D341Med (cell line): ENCODE data around the gene ZFP36.

Experiments
- DNase-seq: peaks from one replicate; pipeline ENCODE4 v3.0.0; 2012; ENCODE audit warnings: low spot score

The ZFP36 gene

DNA sequence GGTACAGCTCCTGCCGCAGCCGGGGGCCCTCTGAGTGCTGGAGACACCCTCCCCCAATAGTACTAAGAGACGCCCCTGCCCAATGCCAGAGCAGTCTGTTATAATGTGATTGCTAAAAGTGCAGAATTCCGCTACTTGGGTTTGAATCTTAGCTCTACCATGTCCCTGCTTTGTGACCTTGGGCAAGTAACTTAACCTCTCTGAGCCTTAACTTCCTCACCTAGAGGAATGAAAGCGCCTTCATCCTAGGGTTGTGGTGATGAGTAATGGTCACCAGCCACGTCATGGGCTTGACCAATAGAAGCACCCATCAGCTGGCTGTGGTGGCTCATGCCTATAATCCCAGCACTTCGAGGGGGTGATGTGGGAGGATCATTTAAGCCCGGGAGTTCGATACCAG, 12.4 kb downstream of the ZFP36 start:
- DNase-seq = no peak

DNA sequence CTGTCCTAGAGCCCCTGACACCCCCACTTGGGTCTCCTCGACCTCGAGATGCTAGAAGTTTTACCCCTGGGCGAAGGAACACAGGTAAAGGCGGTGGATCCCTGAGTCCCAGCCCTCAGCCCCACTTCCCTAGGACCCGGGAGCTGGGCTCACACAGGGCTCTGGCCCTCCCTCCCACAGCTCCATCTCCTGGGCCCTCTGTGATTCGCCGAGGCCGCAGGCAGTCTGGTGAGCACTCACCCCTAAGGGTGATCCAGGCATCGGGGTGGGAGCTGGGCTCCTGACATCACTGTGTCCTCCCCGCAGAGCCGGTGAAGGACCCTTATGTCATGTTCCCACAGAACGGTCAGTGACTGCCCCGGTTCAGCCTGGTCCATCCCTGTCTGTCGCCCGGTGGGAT, 14.1 kb downstream of the ZFP36 start:
- DNase-seq = no peak

- DNase-seq = no peak
Observed at GRCh38 chr19:39422020-39422419, 15.4 kb downstream of the ZFP36 start.

- DNase-seq = no peak
Observed at GRCh38 chr19:39423258-39424086, 16.8 kb downstream of the ZFP36 start.

DNA sequence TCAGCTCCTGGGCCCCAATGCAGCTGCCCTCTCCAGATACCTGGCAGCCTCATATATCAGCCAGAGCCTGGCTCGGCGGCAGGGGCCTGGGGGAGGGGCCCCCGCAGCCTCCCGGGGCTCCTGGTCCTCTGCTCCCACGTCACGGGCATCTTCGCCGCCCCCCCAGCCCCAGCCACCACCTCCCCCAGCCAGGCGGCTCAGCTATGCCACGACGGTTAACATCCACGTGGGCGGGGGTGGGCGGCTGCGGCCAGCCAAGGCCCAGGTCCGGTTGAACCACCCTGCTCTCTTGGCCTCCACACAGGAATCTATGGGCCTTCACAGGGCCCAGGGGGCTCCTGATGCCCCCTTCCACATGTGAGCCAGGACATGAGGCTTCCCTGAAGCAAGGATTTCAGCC, 18.3 kb downstream of the ZFP36 start:
- no peak for DNase-seq

DNA sequence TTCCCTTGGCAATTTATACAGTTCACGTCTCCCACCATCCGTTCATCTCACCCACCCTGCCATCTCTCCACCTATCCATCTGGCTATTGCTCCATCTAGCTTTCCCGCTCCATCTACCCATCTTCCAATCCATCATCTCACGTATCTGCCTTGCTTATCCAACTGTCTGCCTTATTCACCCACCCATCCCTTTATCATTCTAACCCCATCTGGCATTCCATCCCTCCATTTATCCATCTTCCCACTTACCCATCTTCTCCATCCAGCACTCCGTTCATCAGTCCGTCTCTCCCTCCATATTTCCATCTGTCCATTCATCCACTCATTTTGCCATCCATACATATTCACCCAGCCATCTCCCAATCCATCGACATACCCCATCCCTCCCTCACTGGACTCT, 19.1 kb downstream of the ZFP36 start:
- no peak for DNase-seq

GRCh38 chr19:39426170-39426569, 19.5 kb downstream of the ZFP36 start:
- no peak for DNase-seq

GRCh38 chr19:39427707-39428106, 21.1 kb downstream of the ZFP36 start:
- DNase-seq = no peak

- peak; percentile 51 for DNase-seq
Observed at GRCh38 chr19:39428283-39429112, 21.9 kb downstream of the ZFP36 start.

DNA sequence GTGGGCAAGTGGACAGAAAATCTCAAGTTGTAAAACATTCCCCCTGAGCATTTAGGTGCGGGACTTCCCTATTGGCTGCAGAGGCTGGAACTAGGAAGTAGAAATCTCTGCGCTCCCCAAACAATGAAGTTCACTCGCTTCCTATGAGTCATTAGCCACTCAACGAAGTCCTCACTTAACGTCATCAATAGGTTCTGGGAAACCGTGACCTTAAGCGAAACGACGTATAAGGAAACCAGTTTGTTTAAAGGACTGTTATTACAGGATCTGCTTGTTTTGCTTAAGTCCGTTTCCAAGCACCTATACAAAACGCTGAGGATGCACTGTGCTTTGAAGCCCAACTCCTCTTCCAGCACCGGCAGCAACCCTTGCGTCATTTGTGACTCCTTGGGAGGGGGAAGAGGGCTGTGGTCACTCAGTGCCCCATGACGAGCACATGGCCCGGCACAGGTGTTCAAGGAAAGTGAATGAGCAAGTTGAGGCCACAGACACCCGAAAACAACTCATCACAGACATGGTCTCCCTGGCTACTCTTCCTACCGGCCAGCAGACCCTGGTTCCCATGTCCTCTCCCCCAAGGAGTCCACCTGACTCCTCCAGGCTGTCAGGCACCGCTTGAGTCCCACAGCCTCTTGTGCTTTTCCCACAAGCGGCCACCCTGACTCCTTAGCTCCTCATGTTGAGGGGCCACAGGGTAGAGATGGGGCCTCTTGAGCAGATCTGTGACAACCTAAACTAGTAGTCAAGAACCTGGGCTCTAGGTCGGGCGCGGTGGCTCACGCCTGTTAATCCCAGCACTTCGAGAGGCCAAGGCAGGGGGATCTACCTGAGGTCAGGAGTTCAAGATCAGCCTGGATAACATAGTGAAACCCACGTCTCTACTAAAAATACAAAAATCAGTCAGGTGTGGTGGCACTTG, 24.3 kb downstream of the ZFP36 start:
- DNase-seq = no peak

DNA sequence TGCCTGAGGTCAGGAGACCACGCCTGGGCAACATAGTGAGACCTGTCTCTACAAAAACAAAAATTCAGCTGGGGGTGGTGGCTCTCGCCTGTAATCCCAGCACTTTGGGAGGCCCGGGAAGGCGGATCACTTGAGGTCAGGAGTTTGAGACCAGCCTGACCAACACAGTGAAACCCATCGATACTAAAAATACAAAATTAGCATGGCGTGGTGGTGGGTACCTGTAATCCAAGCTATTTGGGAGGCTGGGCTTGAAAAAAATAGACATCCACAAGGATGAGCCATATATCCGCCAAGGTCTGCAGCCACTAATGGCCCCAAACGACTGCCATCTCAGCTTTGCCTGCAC, 26.0 kb downstream of the ZFP36 start:
- no peak for DNase-seq

DNA sequence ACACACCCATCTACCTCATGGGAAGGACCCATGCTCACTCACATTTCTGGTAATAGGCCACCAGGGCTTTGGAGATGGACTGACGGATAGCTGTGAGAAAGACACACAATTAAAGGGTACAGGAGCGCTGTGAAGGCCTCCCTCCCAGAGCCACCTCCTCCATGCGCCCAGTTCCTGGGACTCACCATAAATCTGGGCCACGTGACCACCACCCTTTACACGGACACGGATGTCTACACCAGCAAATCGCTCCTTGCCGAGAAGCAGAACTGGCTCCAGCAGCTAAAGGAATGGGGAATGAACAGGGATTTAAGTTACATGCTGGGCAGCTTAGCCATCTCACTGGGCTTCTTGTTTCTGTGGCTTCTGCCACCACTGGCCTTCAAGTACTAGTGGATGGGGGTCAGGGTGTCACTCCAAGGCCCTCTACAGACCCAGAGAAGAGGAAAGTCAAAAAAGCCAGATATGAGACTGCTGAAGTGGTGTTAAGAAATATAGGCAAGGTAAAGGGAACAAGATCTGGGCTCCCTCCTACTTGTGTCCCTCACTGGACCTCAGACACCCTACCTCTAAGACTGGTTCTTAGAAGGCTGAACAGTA, 26.9 kb downstream of the ZFP36 start:
- DNase-seq = no peak

GRCh38 chr19:39434123-39435076, 27.8 kb downstream of the ZFP36 start:
- no peak for DNase-seq

GRCh38 chr19:39435499-39436349, 29.1 kb downstream of the ZFP36 start, which contains the start of gene RPS16:
Gene RPS16 (minus strand): TSS chr19:39435949. CDS start chr19:39435895, 54 bp downstream.
- DNase-seq = peak; percentile 97

DNA sequence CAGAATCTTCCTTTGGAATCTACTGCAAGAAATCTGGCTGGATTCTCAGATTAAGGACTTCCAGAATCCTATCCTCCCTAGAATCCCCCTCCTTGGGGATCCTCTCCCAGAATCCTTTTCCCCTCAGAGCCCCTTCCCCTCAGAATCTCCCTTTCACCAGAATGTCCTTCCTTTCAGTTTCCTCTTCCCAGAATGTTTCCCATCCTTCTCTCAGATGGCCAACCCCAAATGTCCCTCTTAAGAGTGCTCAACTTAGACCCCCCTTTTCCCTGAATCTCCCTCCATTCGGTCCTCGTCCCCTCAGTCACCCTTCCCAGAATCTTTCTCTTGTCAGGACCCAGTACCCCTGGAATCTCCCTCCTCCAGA, 29.7 kb downstream of the ZFP36 start:
- no peak for DNase-seq

DNA sequence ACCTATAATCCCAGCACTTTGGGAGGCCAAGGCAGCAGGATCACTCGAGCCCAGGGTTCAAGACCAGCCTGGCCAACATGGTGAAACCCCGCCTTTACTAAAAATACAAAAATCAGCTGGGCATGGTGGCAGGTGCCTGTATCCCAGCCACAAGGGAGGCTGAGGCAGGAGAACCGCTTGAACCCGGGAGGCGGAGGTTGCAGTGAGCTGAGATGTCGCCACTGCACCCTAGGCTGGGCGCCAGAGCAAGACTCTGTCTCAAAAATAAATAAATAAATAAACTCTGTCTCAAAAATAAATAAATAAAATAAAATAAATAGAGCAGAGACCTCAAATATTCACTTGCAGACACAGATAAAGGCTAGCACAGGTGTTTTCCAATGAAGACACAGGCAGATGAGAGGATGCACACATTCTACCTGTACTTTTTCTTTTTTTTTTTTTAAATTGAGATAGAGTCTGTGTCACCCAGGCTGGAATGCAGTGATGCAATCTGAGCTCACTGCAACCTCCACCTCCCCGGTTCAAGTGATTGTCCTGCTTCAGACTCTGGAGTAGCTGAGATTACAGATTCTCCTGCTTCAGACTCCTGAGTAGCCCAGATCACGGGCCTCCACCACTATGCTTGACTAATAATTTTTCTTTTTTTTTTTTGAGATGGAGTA, 31.8 kb downstream of the ZFP36 start:
- DNase-seq = no peak

DNA sequence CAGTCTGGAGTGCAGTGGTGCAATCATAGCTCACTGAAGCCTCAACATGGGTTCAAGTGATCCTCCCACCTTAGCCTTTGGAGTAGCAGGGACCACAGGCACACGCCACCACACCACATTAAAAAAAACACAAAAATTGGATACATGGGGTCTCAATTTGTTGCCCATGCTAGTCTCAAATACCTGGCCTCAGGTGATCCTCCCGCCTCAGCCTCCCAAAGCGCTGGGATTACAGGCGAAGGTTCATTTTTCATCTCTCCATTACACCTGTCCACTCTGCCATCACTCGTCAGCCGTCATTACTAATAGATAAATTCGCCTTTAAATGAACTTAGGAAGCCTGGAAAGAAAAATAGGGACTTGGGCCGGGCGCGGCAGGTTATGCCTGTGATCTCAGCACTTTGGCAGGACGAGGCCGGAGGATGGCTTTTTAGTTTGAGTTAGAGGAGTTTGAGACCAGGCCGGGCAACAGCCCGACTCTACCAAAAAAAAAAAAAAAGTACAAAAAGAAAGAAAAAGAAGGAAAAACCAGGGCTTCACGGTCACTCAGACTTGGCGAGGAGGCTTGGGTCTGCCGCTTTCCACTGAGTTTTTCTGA, 38.0 kb downstream of the ZFP36 start:
- DNase-seq = no peak

DNA sequence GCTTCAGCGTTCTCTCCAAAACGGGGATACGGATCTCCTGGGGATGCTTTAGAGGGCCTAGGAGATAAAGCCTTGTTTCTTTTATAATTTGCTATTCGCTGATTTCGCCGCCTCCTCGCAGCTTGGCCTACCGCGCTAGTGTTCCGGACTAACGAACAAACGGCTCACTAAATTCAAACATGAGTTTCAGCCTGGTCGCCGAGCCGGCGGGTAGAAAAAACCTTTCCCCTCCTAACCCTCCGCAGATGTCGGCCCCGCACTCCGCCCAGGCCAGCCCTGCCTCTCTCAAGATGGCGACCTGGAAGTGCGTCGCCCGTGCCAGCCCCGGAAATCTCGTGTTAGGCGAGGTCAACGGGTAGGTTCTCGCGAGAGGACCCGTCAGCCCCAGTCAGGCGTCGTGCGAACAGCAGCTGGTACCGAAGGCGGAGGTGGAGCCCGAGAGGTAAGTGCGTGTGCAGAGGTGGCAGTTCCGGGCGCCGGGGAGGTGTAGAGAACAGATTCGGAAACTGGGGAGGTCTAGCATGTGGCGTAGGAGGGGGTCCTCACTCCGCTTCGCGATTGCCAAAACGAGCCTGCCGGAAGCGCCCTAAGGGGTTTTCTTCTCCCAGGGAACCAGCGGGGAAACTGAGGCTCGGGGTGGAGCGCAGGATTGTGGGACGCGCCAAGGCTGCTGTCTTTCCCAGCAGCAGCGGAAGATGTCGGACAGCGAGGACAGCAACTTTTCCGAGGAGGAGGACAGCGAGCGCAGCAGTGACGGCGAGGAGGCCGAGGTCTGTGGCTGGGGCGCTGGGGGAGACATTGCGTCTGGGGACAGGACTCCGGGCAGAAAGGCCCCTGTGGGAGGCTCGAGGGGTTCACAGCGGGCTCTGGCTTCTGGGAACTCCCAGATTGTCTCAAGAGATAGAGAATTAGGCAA, 38.8 kb downstream of the ZFP36 start, which contains the start of gene SUPT5H:
Gene SUPT5H, plus strand, starts transcription at position 387 of the 916 bp plus-strand sequence. Its CDS starts 309 bp downstream, at position 696.
- peak; percentile 98 for DNase-seq
